Measurements from ENCODE around the gene BCL3. TPM values are rescaled to one million over a fixed set of nuclear protein-coding genes. Genes with fewer than 3 reads are reported as not detected.

Gene BCL3
- total and polyA plus RNA-seq, 2 experiments from 2014 or later: 11.3 to 24.6 TPM

- DNase-seq: peak; percentile 84
- peak overlapping the region; percentile 97 for H3K27ac ChIP-seq
- 40 to 41% methylated on average over 13 of the region's 13 CpGs for WGBS, 2 experiments (ENCODE audit: low coverage in 1 of 2, low lambda C conversion rate in 2 of 2, missing lambda C conversion rate in 2 of 2)
- H3F3A ChIP-seq (ENCODE audit: insufficient read depth): peaks cover 25% of the 10 kb centered on the region
- peak overlapping the region; percentile 44 for H3K4me2 ChIP-seq (ENCODE audit: unreplicated experiment)
- no peaks in the 10 kb centered on the region for H3K9me2 ChIP-seq (ENCODE audit: insufficient read depth)
- TF ChIP-seq EZH2phosphoT487 (IDR thresholded peaks at IDR 0.05; ENCODE audit: insufficient read depth, low read depth): no peak
- no peak overlapping the region for H3K4me3 ChIP-seq
- in situ Hi-C loops (cut with MboI): no loop called here
- H3K9ac ChIP-seq: peak overlapping the region; percentile 77
- no peaks in the 10 kb centered on the region for H3K79me2 ChIP-seq (ENCODE audit: insufficient read depth)
- H3K9me3 ChIP-seq (ENCODE audit: low read depth): no peaks in the 10 kb centered on the region
- H2AFZ ChIP-seq: no peak overlapping the region
- H3K4me1 ChIP-seq (ENCODE audit: insufficient read depth): peaks cover 58% of the 10 kb centered on the region
- H3K36me3 ChIP-seq (ENCODE audit: low read depth): no peaks in the 10 kb centered on the region
- H4K20me1 ChIP-seq (ENCODE audit: insufficient read depth): no peaks in the 10 kb centered on the region
- no peaks in the 10 kb centered on the region for H3K27me3 ChIP-seq (replicated peaks; ENCODE audit: insufficient read depth)
Observed at GRCh38 chr19:44737238-44738071, 11.1 kb upstream of the BCL3 start.

- Histone ChIP-seq H3K9me2 (ENCODE audit: insufficient read depth) (no peaks in the 10 kb centered on the region), H3K79me2 (ENCODE audit: insufficient read depth) (no peaks in the 10 kb centered on the region), H2AFZ (no peak overlapping the region), H4K20me1 (ENCODE audit: insufficient read depth) (no peaks in the 10 kb centered on the region), H3K36me3 (ENCODE audit: low read depth) (no peaks in the 10 kb centered on the region), H3K4me3 (no peak overlapping the region), H3K9me3 (ENCODE audit: low read depth) (no peaks in the 10 kb centered on the region), H3K27ac (peak overlapping the region; percentile 97), H3F3A (ENCODE audit: insufficient read depth) (peaks cover 31% of the 10 kb centered on the region), H3K4me1 (ENCODE audit: insufficient read depth) (peaks cover 65% of the 10 kb centered on the region), H3K9ac (peak overlapping the region; percentile 77), H3K4me2 (ENCODE audit: unreplicated experiment) (no peak overlapping the region), H3K27me3 (replicated peaks; ENCODE audit: insufficient read depth) (no peaks in the 10 kb centered on the region)
- DNase-seq: no peak
- TF ChIP-seq EZH2 (IDR thresholded peaks at IDR 0.05; ENCODE audit: insufficient read depth, poor library complexity, severe bottlenecking) (no peak), EZH2phosphoT487 (IDR thresholded peaks at IDR 0.05; ENCODE audit: insufficient read depth, low read depth) (no peak)
- WGBS, 2 experiments (ENCODE audit: low coverage in 1 of 2, low lambda C conversion rate in 2 of 2, missing lambda C conversion rate in 2 of 2): 93 to 98% methylated on average over 2 of the region's 2 CpGs
- in situ Hi-C loops (cut with MboI): no loop called here
Observed at GRCh38 chr19:44738136-44738535, 10.4 kb upstream of the BCL3 start.

GRCh38 chr19:44738603-44739558 is 9.6 kb upstream of the BCL3 start:
- Histone ChIP-seq H3K9me2 (ENCODE audit: insufficient read depth) (no peaks in the 10 kb centered on the region), H2AFZ (no peak overlapping the region)

GRCh38 chr19:44740351-44740824 is 8.1 kb upstream of the BCL3 start:
- H3K9me2 ChIP-seq (ENCODE audit: insufficient read depth): no peaks in the 10 kb centered on the region
- no peaks in the 10 kb centered on the region for H3K36me3 ChIP-seq (ENCODE audit: low read depth)
- no peak overlapping the region for H2AFZ ChIP-seq
- H3F3A ChIP-seq (ENCODE audit: insufficient read depth): peaks cover 36% of the 10 kb centered on the region
- H3K4me3 ChIP-seq: no peak overlapping the region
- in situ Hi-C loops (cut with MboI): no loop called here
- H3K9me3 ChIP-seq (ENCODE audit: low read depth): no peaks in the 10 kb centered on the region
- H4K20me1 ChIP-seq (ENCODE audit: insufficient read depth): no peaks in the 10 kb centered on the region
- WGBS, 2 experiments (ENCODE audit: low coverage in 1 of 2, low lambda C conversion rate in 2 of 2, missing lambda C conversion rate in 2 of 2): 54 to 60% methylated on average over 3 of the region's 3 CpGs
- TF ChIP-seq EZH2phosphoT487 (IDR thresholded peaks at IDR 0.05; ENCODE audit: insufficient read depth, low read depth) (no peak), EZH2 (IDR thresholded peaks at IDR 0.05; ENCODE audit: insufficient read depth, poor library complexity, severe bottlenecking) (no peak)
- H3K9ac ChIP-seq: 0 out of 2 replicates have a peak overlapping the region, but pooled peaks have one; percentile 2
- no peaks in the 10 kb centered on the region for H3K27me3 ChIP-seq (replicated peaks; ENCODE audit: insufficient read depth)
- no peak overlapping the region for H3K4me2 ChIP-seq (ENCODE audit: unreplicated experiment)
- DNase-seq: no peak
- peaks cover 69% of the 10 kb centered on the region for H3K4me1 ChIP-seq (ENCODE audit: insufficient read depth)
- no peaks in the 10 kb centered on the region for H3K79me2 ChIP-seq (ENCODE audit: insufficient read depth)
- no peak overlapping the region for H3K27ac ChIP-seq

More at GRCh38 chr19:44738603-44739558, 9.6 kb upstream of the BCL3 start:
- 60 to 66% methylated on average over 11 of the region's 11 CpGs for WGBS, 2 experiments (ENCODE audit: low coverage in 1 of 2, low lambda C conversion rate in 2 of 2, missing lambda C conversion rate in 2 of 2)
- Histone ChIP-seq H3K9me3 (ENCODE audit: low read depth) (no peaks in the 10 kb centered on the region), H3K4me2 (ENCODE audit: unreplicated experiment) (no peak overlapping the region), H3K36me3 (ENCODE audit: low read depth) (no peaks in the 10 kb centered on the region), H3K27me3 (replicated peaks; ENCODE audit: insufficient read depth) (no peaks in the 10 kb centered on the region), H3K4me3 (no peak overlapping the region), H3K9ac (peak overlapping the region; percentile 77; the same call in 1 of the 2 replicates), H3K79me2 (ENCODE audit: insufficient read depth) (no peaks in the 10 kb centered on the region), H3K27ac (peak overlapping the region; percentile 97), H3K4me1 (ENCODE audit: insufficient read depth) (peaks cover 67% of the 10 kb centered on the region), H3F3A (ENCODE audit: insufficient read depth) (peaks cover 33% of the 10 kb centered on the region), H4K20me1 (ENCODE audit: insufficient read depth) (no peaks in the 10 kb centered on the region)
- DNase-seq: peak; percentile 53
- in situ Hi-C loops (cut with MboI): no loop called here
- TF ChIP-seq EZH2 (IDR thresholded peaks at IDR 0.05; ENCODE audit: insufficient read depth, poor library complexity, severe bottlenecking): no peak

Data from GM23248 (cell line).